ENCODE measurements around the gene EMC10.
A peak's percentile ranks its signal among the peaks of the same experiment; 100 is the strongest.

Gene EMC10

GRCh38 chr19:50461066-50461875, 15.0 kb upstream of the EMC10 start (continued):
- TF ChIP-seq ZFHX2 (tag by site-specific recombination; conservative IDR thresholded peaks at IDR 0.05), result no peak
- no peak for TF ChIP-seq KLF10 (tag by site-specific recombination; IDR thresholded peaks at IDR 0.05)
- TF ChIP-seq ZNF223 (tag by site-specific recombination; IDR thresholded peaks at IDR 0.05), result no peak
- peak; percentile 12; the same call in 1 of the 2 replicates for TF ChIP-seq GLI4 (tag by site-specific recombination; IDR thresholded peaks at IDR 0.05)
- no peak for TF ChIP-seq ZNF521 (tag by site-specific recombination; IDR thresholded peaks at IDR 0.05)
- TF ChIP-seq ZNF391 (tag by site-specific recombination; IDR thresholded peaks at IDR 0.05; ENCODE audit: borderline replicate concordance, low read depth), result no peak
- no peak for TF ChIP-seq ZNF549 (tag by site-specific recombination; IDR thresholded peaks at IDR 0.05)
- TF ChIP-seq ATF2 (tag by site-specific recombination; IDR thresholded peaks at IDR 0.05; ENCODE audit: low read depth), result no peak
- TF ChIP-seq ZBTB8A (tag by site-specific recombination; IDR thresholded peaks at IDR 0.05), result no peak
- no peak for TF ChIP-seq ZNF645 (tag by site-specific recombination; IDR thresholded peaks at IDR 0.05)
- no peak for TF ChIP-seq REPIN1 (tag by site-specific recombination; IDR thresholded peaks at IDR 0.05; ENCODE audit: low read depth)
- peak; percentile 68 for TF ChIP-seq ZBTB48 (tag by site-specific recombination; IDR thresholded peaks at IDR 0.05)
- TF ChIP-seq ZNF560 (tag by site-specific recombination; IDR thresholded peaks at IDR 0.05; ENCODE audit: borderline replicate concordance), result no peak
- peak; percentile 66 for TF ChIP-seq ZNF654 (tag by site-specific recombination; IDR thresholded peaks at IDR 0.05; ENCODE audit: low read depth)
- TF ChIP-seq ZBTB11 (tag by site-specific recombination; conservative IDR thresholded peaks at IDR 0.05; ENCODE audit: low read depth), result no peak
- peak; percentile 92 for TF ChIP-seq SCRT2 (tag by site-specific recombination; IDR thresholded peaks at IDR 0.05)
- TF ChIP-seq ZNF660 (tag by site-specific recombination; IDR thresholded peaks at IDR 0.05), result no peak
- no peak for TF ChIP-seq ZNF658 (tag by site-specific recombination; IDR thresholded peaks at IDR 0.05)
- TF ChIP-seq, protein P1, sequence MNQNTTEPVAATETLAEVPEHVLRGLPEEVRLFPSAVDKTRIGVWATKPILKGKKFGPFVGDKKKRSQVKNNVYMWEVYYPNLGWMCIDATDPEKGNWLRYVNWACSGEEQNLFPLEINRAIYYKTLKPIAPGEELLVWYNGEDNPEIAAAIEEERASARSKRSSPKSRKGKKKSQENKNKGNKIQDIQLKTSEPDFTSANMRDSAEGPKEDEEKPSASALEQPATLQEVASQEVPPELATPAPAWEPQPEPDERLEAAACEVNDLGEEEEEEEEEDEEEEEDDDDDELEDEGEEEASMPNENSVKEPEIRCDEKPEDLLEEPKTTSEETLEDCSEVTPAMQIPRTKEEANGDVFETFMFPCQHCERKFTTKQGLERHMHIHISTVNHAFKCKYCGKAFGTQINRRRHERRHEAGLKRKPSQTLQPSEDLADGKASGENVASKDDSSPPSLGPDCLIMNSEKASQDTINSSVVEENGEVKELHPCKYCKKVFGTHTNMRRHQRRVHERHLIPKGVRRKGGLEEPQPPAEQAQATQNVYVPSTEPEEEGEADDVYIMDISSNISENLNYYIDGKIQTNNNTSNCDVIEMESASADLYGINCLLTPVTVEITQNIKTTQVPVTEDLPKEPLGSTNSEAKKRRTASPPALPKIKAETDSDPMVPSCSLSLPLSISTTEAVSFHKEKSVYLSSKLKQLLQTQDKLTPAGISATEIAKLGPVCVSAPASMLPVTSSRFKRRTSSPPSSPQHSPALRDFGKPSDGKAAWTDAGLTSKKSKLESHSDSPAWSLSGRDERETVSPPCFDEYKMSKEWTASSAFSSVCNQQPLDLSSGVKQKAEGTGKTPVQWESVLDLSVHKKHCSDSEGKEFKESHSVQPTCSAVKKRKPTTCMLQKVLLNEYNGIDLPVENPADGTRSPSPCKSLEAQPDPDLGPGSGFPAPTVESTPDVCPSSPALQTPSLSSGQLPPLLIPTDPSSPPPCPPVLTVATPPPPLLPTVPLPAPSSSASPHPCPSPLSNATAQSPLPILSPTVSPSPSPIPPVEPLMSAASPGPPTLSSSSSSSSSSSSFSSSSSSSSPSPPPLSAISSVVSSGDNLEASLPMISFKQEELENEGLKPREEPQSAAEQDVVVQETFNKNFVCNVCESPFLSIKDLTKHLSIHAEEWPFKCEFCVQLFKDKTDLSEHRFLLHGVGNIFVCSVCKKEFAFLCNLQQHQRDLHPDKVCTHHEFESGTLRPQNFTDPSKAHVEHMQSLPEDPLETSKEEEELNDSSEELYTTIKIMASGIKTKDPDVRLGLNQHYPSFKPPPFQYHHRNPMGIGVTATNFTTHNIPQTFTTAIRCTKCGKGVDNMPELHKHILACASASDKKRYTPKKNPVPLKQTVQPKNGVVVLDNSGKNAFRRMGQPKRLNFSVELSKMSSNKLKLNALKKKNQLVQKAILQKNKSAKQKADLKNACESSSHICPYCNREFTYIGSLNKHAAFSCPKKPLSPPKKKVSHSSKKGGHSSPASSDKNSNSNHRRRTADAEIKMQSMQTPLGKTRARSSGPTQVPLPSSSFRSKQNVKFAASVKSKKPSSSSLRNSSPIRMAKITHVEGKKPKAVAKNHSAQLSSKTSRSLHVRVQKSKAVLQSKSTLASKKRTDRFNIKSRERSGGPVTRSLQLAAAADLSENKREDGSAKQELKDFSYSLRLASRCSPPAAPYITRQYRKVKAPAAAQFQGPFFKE (tag by site-specific recombination; IDR thresholded peaks at IDR 0.05; ENCODE audit: borderline replicate concordance), result no peak
- TF ChIP-seq ZNF266 (tag by site-specific recombination; IDR thresholded peaks at IDR 0.05; ENCODE audit: low read depth), result no peak
- no peak for TF ChIP-seq ZNF239 (tag by site-specific recombination; IDR thresholded peaks at IDR 0.05)
- no peak for TF ChIP-seq ZNF211 (tag by site-specific recombination; IDR thresholded peaks at IDR 0.05; ENCODE audit: low read depth)
- no peak for TF ChIP-seq ZFP69B (tag by site-specific recombination; IDR thresholded peaks at IDR 0.05)
- no peak for TF ChIP-seq REST (tag by site-specific recombination; IDR thresholded peaks at IDR 0.05)

Data from HEK293 (cell line).